MCF 10A (cell line): ENCODE data around the gene KLHL5. TPM values are rescaled to one million over a fixed set of nuclear protein-coding genes. Genes with fewer than 3 reads are reported as not detected.

Source experiments
- BruUV-seq: library from RNA; stranded (reverse); fragments of 400-500 nt; replicated peaks from 2 replicates; lab custom pipeline; 2021; lab: Mats Ljungman, UMichigan
- CTCF ChIA-PET: fragments of 300-600 bp; sonication (Branson Sonifier 250); formaldehyde crosslinking; extraction: SDS; loops from one replicate; lab custom pipeline; 2021; ENCODE audit warnings: antibody characterized with exemption, inconsistent platforms; lab: Yijun Ruan, JAX
- POLR2A ChIA-PET: fragments of 300-600, 350-650 bp; sonication (Branson Sonifier 250); formaldehyde crosslinking; extraction: SDS; loops from one replicate; lab custom pipeline; 2020; ENCODE audit warnings: antibody characterized with exemption, inconsistent platforms; lab: Yijun Ruan, JAX
- DNase-seq: peaks from one replicate; pipeline ENCODE4 v3.0.0-alpha.2; 2018; ENCODE audit not compliant: unreplicated experiment
- H3K27ac Mint-ChIP-seq: one replicate; pipeline ENCODE4 v1.8.0; 2022; ENCODE audit warnings: mild to moderate bottlenecking, low read depth, mixed read lengths; ENCODE audit not compliant: unreplicated experiment
- H3K27me3 Mint-ChIP-seq: one replicate; pipeline ENCODE4 v1.8.0; 2022; ENCODE audit warnings: mixed read lengths; ENCODE audit not compliant: insufficient read depth, unreplicated experiment
- H3K36me3 Mint-ChIP-seq: one replicate; pipeline ENCODE4 v1.8.0; 2022; ENCODE audit warnings: mild to moderate bottlenecking, moderate library complexity, mixed read lengths; ENCODE audit not compliant: insufficient read depth, unreplicated experiment
- H3K4me1 Mint-ChIP-seq: one replicate; pipeline ENCODE4 v1.8.0; 2022; ENCODE audit warnings: mixed read lengths; ENCODE audit not compliant: insufficient read depth, unreplicated experiment
- H3K4me3 Mint-ChIP-seq: one replicate; pipeline ENCODE4 v1.8.0; 2022; ENCODE audit warnings: mild to moderate bottlenecking, moderate library complexity, mixed read lengths; ENCODE audit not compliant: unreplicated experiment
- H3K9me3 Mint-ChIP-seq: one replicate; pipeline ENCODE4 v1.8.0; 2022; ENCODE audit warnings: mixed read lengths; ENCODE audit not compliant: unreplicated experiment
- intact Hi-C: fragments of 100-400 bp; cut with micrococcal nuclease; formaldehyde crosslinking; loops from 2 replicates; pipeline ENCODE4 v1.14.1; 2022
- total RNA-seq: library from RNA; stranded (reverse); gene quantifications from 2 replicates; pipeline ENCODE4 v1.2.3, GENCODE V29; 2022
- TF ChIP-seq, protein P1 (sequence below): fragments of 200-600 bp; IDR thresholded peaks from one replicate; pipeline ENCODE4 v1.8.0; 2022; ENCODE audit warnings: antibody characterized with exemption, mild to moderate bottlenecking; ENCODE audit not compliant: unreplicated experiment

The KLHL5 gene
- total RNA-seq, 1 experiment from 2014 or later = 59.2 TPM

DNA sequence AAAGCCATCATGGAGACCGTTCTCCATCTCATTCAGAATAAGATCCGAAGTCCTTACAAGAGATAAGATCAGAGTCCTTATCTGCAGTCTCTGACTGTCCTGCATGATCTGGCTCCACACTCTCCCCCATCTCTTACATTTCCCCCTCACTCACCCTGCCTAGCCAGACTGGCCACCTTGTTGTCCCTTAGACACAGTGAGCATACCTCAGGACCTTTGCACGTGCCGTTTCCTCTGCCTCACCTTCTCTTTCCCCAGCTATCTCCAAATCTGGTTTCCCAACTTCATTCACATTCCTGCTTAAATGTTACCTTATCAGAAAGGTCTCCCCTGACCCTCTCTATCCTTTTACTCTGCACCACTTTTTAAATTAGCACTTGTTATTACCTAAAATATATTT is 44.0 kb downstream of the KLHL5 start:
- H3K27me3 Mint-ChIP-seq = no peaks in the 10 kb centered on the region
- no peak for DNase-seq
- ChIA-PET POLR2A (interaction anchor here (0.6 kb wide), 1 partner anchor 39 kb away, joined by 4 read pairs; no protein-coding TSS in a partner anchor), CTCF (interaction anchor here (0.7 kb wide), 1 partner anchor 48 kb away, joined by 3 read pairs; no protein-coding TSS in a partner anchor)
- H3K9me3 Mint-ChIP-seq = no peaks in the 10 kb centered on the region
- H3K4me3 Mint-ChIP-seq = no peak overlapping the region
- no TSS peak for BruUV-seq
- H3K27ac Mint-ChIP-seq = no peak overlapping the region
- intact Hi-C loops = no loop called here
- TF ChIP-seq, protein P1, sequence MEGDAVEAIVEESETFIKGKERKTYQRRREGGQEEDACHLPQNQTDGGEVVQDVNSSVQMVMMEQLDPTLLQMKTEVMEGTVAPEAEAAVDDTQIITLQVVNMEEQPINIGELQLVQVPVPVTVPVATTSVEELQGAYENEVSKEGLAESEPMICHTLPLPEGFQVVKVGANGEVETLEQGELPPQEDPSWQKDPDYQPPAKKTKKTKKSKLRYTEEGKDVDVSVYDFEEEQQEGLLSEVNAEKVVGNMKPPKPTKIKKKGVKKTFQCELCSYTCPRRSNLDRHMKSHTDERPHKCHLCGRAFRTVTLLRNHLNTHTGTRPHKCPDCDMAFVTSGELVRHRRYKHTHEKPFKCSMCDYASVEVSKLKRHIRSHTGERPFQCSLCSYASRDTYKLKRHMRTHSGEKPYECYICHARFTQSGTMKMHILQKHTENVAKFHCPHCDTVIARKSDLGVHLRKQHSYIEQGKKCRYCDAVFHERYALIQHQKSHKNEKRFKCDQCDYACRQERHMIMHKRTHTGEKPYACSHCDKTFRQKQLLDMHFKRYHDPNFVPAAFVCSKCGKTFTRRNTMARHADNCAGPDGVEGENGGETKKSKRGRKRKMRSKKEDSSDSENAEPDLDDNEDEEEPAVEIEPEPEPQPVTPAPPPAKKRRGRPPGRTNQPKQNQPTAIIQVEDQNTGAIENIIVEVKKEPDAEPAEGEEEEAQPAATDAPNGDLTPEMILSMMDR = no peak
- H3K4me1 Mint-ChIP-seq = peaks cover 10% of the 10 kb centered on the region
- peaks cover 36% of the 10 kb centered on the region for H3K36me3 Mint-ChIP-seq

- no peak for DNase-seq
- peaks cover 53% of the 10 kb centered on the region for H3K36me3 Mint-ChIP-seq
- no peaks in the 10 kb centered on the region for H3K9me3 Mint-ChIP-seq
- intact Hi-C loops = no loop called here
- H3K27ac Mint-ChIP-seq = no peak overlapping the region
- ChIA-PET POLR2A (no interaction called here), CTCF (interaction anchor here (0.6 kb wide), 1 partner anchor 9 kb away, joined by 3 read pairs; no protein-coding TSS in a partner anchor)
- no peaks in the 10 kb centered on the region for H3K27me3 Mint-ChIP-seq
- H3K4me3 Mint-ChIP-seq = no peak overlapping the region
- no peaks in the 10 kb centered on the region for H3K4me1 Mint-ChIP-seq
- TF ChIP-seq, protein P1 = no peak
- BruUV-seq = no TSS peak
Measured at GRCh38 chr4:39114436-39114835, 52.4 kb downstream of the KLHL5 start.

DNA sequence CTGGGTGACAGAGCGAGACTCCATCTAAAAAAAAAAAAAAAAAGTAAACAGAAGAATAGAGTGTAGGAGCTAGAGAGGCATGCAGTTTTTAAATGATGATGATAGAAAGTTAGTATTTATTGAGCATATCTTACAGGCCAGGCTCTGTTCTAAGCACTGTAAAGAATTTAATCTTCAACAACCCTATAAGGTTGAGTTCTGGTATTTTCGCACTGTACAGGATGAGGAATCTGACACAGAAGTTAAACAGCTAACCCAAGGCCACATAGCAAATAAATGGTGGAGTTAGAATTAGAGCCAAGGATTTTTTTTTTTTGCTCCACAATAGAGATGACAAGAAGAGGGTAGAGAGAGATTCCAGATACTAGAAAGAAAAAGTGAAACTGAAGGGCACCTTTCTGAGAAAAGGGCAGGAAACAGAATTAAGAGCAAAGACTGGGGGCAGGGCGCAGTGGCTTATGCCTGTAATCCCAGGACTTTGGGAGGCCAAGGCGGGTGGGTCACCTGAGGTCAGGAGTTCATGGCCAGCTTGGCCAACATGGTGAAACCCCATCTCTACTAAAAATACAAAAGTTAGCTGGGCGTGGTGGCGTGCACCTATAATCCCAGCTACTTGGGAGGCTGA is 56.1 kb downstream of the KLHL5 start:
- intact Hi-C loops = no loop called here
- Mint-ChIP-seq H3K27ac (peak overlapping the region; percentile 18), H3K27me3 (no peaks in the 10 kb centered on the region), H3K4me3 (no peak overlapping the region), H3K4me1 (no peaks in the 10 kb centered on the region), H3K9me3 (no peaks in the 10 kb centered on the region), H3K36me3 (peaks cover 48% of the 10 kb centered on the region)
- TF ChIP-seq, protein P1 = no peak
- POLR2A ChIA-PET = no interaction called here
- CTCF ChIA-PET = interaction anchor here (0.6 to 1.4 kb wide), 3 partner anchors 15 to 254 kb away, joined by 3 to 8 read pairs (median 3); no protein-coding TSS in a partner anchor
- no TSS peak for BruUV-seq
- DNase-seq = no peak

- ChIA-PET POLR2A (no interaction called here), CTCF (interaction anchor here (1.0 to 1.3 kb wide), 3 partner anchors 21 to 219 kb away, joined by 3 read pairs; no protein-coding TSS in a partner anchor)
- H3K27me3 Mint-ChIP-seq = no peaks in the 10 kb centered on the region
- H3K27ac Mint-ChIP-seq = no peak overlapping the region
- peaks cover 41% of the 10 kb centered on the region for H3K36me3 Mint-ChIP-seq
- DNase-seq = no peak
- H3K4me3 Mint-ChIP-seq = no peak overlapping the region
- H3K9me3 Mint-ChIP-seq = no peaks in the 10 kb centered on the region
- no peaks in the 10 kb centered on the region for H3K4me1 Mint-ChIP-seq
- TF ChIP-seq, protein P1 = no peak
- intact Hi-C loops = no loop called here
- BruUV-seq = no TSS peak
Measured at GRCh38 chr4:39120418-39120817, 58.4 kb downstream of the KLHL5 start.
